Effector memory CD8-positive, alpha-beta T cell (primary cell): ENCODE data around the gene IGLL1.
"Not testable (repeated sequence)": the region's sequence is repeated elsewhere in the genome, so short reads cannot be mapped to it uniquely, and the experiment has no call there.

Source experiments
- ATAC-seq: fragments of 150-1000 bp; cut with Tn5 transposase; replicated peaks from 2 replicates; pipeline ENCODE4 v1.10.0; 2021; ENCODE audit warnings: mild to moderate bottlenecking, moderate library complexity
- DNase-seq, 3 experiments: peaks; one replicate each; pipeline ENCODE4 v3.0.0; 2021
- H3K27ac Mint-ChIP-seq, 2 donors: one replicate each; pipeline ENCODE4 v1.8.0; 2022; ENCODE audit warnings: mild to moderate bottlenecking in 2 of 2, mixed read lengths in 2 of 2, moderate library complexity in 2 of 2
- H3K27me3 Mint-ChIP-seq, 2 donors: one replicate each; pipeline ENCODE4 v1.8.0; 2022; ENCODE audit warnings: mixed read lengths in 2 of 2
- H3K36me3 Mint-ChIP-seq: one replicate; pipeline ENCODE4 v1.8.0; 2022; ENCODE audit warnings: mild to moderate bottlenecking, moderate library complexity, mixed read lengths; ENCODE audit not compliant: insufficient read depth
- H3K4me1 Mint-ChIP-seq, 2 donors: one replicate each; pipeline ENCODE4 v1.8.0; 2022; ENCODE audit warnings: low read depth in 2 of 2, mixed read lengths in 2 of 2
- H3K4me3 Mint-ChIP-seq, 2 donors: one replicate each; pipeline ENCODE4 v1.8.0; 2022; ENCODE audit warnings: mild to moderate bottlenecking in 2 of 2, mixed read lengths in 2 of 2, moderate library complexity in 2 of 2
- H3K9me3 Mint-ChIP-seq, 2 donors: one replicate each; pipeline ENCODE4 v1.8.0; 2022; ENCODE audit warnings: mixed read lengths in 2 of 2

IGLL1 gene

DNA sequence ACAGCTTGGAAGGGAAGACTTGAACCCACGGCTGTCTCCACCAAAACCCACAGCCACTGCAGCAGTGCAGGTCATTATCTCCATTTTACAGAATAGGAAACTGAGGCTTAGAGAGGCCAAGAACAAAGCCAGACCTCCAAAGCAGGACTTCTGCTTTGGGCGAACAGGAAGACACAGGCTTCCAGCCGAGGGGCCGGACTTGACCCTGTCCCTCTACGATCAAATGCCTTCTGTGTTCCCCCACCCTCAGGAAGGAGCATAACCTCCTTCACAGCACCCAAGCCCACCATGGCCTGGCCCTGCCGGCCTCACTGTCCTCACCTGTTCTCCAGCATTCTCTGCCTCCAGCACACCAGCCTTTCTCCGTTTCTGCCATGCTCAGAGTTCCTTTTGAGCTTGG lies 15.8 kb downstream of the IGLL1 start:
- Mint-ChIP-seq H3K27me3 (peaks cover 42 to 74% of the 10 kb centered on the region in 2 donors), H3K36me3 (no peaks in the 10 kb centered on the region), H3K4me1 (peaks cover 6 to 9% of the 10 kb centered on the region in 2 donors), H3K4me3 (no peak overlapping the region), H3K9me3 (no peaks in the 10 kb centered on the region), H3K27ac (no peak overlapping the region)
- ATAC-seq (no peak), DNase-seq (no peak)

DNA sequence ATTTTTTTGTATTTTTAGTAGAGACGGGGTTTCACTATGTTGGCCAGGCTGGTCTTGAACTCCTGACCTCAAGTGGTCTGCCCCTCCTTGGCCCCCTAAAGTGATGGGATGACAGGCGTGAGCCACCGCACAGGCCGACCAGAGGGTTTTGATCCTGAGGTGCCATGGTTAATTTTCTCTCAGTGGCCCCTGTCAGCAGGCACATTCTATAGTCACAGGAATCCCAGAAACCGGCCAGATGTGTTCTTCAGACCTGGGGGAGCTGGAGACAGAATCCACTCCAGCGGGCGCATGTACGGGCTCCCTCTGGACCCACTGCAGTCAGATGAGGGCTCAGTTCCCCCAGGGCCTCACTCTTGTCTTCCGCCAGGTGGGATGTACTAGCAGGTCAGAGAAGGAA lies 17.0 kb downstream of the IGLL1 start:
- no peak for DNase-seq

DNA sequence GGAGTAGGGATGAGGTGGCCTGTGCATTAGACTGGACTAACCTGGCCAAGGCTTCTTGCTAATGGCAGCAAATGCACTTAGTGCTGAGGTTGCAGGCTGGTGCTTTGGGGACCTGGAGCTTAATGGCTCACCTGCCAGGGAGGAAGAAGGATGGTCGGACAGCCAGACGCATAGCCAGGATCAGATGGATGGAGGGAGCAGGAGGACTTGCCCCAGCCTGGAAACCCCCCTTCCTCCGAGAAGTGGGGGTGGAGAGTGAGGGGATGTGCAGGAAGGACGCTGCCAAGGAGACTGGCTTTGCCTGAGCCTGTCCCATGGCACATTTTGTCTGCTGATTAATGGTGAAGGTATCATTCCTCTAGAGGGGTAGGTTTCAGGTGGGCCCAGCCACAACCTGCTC lies 17.9 kb downstream of the IGLL1 start:
- Mint-ChIP-seq H3K4me1 (peaks cover 6 to 7% of the 10 kb centered on the region in 2 donors), H3K9me3 (no peaks in the 10 kb centered on the region), H3K27ac (no peak overlapping the region), H3K4me3 (no peak overlapping the region), H3K27me3 (peaks cover 36 to 62% of the 10 kb centered on the region in 2 donors), H3K36me3 (peaks cover 3% of the 10 kb centered on the region)
- ATAC-seq, result no peak
- DNase-seq, result no peak

More for the DNA sequence above, 17.0 kb downstream of the IGLL1 start:
- Mint-ChIP-seq H3K27me3 (peaks cover 42 to 66% of the 10 kb centered on the region in 2 donors), H3K36me3 (peaks cover under 1% of the 10 kb centered on the region), H3K9me3 (no peaks in the 10 kb centered on the region), H3K4me3 (no peak overlapping the region), H3K27ac (no peak overlapping the region), H3K4me1 (peaks cover 6 to 7% of the 10 kb centered on the region in 2 donors)
- no peak for ATAC-seq

DNA sequence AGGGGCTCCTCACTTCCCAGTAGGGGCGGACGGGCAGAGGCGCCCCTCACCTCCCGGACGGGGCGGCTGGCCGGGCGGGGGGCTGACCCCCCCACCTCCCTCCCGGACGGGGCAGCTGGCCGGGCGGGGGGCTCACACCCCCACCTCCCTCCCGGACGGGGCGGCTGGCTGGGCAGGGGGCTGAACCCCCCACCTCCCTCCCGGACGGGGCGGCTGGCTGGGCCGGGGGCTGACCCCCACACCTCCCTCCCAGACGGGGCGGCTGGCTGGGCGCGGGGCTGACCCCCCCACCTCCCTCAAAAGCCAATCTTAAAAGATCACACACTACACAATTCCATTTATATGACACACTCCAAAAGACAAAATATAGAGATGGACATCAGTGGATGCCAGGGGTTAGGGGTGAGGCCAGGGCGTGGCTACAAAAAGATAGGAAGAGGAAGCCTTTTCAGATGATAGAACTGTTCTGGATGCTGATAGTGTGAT lies 19.0 kb downstream of the IGLL1 start:
- ATAC-seq, result not testable (repeated sequence)

DNA sequence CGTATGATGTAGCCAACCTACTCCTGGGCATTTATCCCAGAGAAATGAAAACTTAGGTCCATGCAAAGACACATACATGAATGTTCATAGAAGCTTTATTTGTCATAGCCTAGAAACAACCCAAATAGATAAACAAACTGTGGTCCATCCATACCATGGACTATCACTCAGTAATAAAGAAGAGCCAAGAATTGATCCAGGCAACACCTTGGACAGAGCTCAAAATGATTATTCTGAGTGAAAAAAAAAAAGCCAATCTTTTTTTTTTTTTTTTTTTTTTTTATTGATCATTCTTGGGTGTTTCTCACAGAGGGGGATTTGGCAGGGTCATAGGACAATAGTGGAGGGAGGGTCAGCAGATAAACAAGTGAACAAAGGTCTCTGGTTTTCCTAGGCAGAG lies 19.9 kb downstream of the IGLL1 start:
- not testable (repeated sequence) for H3K4me3 Mint-ChIP-seq, DNase-seq, H3K27ac Mint-ChIP-seq, H3K4me1 Mint-ChIP-seq, H3K36me3 Mint-ChIP-seq, ATAC-seq, H3K9me3 Mint-ChIP-seq
- H3K27me3 Mint-ChIP-seq, result peaks cover 41 to 66% of the 10 kb centered on the region in 2 donors

More for the DNA sequence above, 19.0 kb downstream of the IGLL1 start:
- H3K9me3 Mint-ChIP-seq, DNase-seq, H3K36me3 Mint-ChIP-seq, H3K27ac Mint-ChIP-seq, H3K4me3 Mint-ChIP-seq, H3K4me1 Mint-ChIP-seq: not testable (repeated sequence)
- H3K27me3 Mint-ChIP-seq, result peaks cover 40 to 66% of the 10 kb centered on the region in 2 donors

DNA sequence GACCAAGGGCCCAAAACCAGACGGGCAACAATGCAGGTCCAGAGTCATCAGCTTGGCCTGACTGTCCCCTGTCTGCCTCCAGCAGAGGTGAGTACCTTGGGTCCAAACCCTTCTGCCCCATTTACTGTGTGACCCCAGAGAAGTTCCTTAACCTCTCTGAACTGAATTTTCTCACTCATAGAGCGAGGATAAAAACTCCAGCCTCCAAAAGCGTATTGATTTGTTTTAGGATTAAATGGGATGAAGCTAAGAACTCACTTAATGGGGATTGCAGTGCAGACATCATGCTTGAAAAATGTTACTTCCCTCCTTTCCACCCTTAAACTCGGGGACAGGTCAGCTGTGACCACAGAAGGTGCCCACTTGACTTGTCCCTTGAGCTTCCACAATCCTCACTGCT lies 22.6 kb downstream of the IGLL1 start:
- no peak overlapping the region for H3K4me3 Mint-ChIP-seq
- H3K27ac Mint-ChIP-seq, result no peak overlapping the region
- no peak for ATAC-seq
- H3K36me3 Mint-ChIP-seq, result peaks cover 3% of the 10 kb centered on the region
- DNase-seq, result no peak
- peaks cover 31 to 41% of the 10 kb centered on the region in 2 donors for H3K27me3 Mint-ChIP-seq
- H3K9me3 Mint-ChIP-seq, result no peaks in the 10 kb centered on the region
- H3K4me1 Mint-ChIP-seq, result no peaks in the 10 kb centered on the region

DNA sequence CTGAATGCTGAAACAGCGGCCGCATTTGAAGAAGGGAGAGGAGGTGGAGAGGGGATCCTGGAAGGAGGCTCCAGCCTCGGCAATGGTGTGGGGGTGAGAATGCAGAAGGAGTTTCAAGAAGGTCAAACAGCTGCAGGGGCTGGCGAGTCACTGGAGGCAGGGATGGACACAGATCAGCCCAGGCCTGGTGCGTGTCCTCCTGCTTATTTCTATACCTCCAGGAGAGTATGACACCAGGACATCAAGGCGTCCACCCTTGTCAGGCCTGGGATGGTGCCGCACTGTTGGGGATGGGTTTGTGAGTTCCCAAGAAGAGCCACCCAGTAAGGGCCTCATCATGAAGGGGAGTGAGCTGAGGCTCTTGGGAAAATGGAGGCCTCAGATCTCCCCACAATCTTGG lies 23.1 kb downstream of the IGLL1 start:
- Mint-ChIP-seq H3K27ac (no peak overlapping the region), H3K27me3 (peaks cover 27 to 37% of the 10 kb centered on the region in 2 donors), H3K36me3 (peaks cover 3% of the 10 kb centered on the region), H3K4me1 (no peaks in the 10 kb centered on the region), H3K4me3 (no peak overlapping the region), H3K9me3 (no peaks in the 10 kb centered on the region)
- ATAC-seq (no peak), DNase-seq (no peak)

DNA sequence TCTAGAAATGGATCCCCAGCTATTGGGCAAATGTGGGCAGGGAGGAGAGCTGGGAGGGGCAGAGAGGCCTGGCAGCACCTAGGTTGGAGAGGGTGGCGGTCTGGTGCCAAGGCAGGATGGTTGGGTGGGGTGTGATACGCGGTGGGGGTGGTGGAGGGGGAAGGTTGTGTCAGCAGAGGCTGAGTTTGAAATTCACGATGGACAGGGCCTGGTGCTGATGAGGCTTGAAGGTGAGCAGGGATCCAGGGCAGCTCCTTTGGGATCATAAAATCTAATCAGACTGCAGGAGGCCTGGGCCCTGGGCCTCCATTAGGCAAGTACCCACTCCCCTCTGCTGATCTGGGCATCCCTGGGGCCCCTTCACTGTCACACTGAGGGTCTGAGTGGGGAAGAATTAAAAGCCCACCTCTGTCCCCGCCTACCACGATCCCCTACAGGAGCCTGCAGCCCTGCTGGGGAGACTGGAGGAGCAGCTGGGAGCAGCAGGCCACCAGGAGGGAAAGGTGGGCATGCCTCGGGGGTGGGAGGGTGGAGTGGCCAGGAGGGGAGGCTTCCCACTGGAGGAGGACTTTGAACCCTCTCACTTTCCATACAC lies 24.0 kb downstream of the IGLL1 start:
- Mint-ChIP-seq H3K27me3 (peaks cover 25 to 28% of the 10 kb centered on the region in 2 donors), H3K4me1 (no peaks in the 10 kb centered on the region), H3K9me3 (no peaks in the 10 kb centered on the region), H3K36me3 (peaks cover 3% of the 10 kb centered on the region), H3K27ac (no peak overlapping the region), H3K4me3 (no peak overlapping the region)
- no peak for ATAC-seq
- DNase-seq, result no peak

DNA sequence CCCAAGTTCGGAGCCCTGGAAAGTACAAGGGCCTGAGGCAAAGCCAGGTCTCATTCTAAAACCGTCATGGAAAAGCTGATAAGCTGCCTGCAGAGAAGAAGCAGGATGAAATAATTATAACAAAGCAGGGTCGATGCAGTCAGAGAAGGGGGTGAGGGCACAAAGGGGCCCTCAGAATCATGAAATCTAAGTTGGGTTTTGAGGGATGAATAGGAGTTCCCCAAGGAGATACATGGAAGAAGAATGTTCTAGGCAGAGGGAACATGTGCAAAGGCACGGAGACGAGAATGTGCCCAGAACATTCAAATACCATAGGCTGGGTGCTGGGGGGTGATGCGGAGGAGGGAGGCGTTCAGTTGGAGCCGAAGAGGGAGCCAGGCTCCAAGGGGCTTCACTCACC lies 25.0 kb downstream of the IGLL1 start:
- H3K4me3 Mint-ChIP-seq, result no peak overlapping the region
- peaks cover 3% of the 10 kb centered on the region for H3K36me3 Mint-ChIP-seq
- peaks cover 25 to 28% of the 10 kb centered on the region in 2 donors for H3K27me3 Mint-ChIP-seq
- H3K27ac Mint-ChIP-seq, result no peak overlapping the region
- DNase-seq (no peak), ATAC-seq (no peak)
- H3K4me1 Mint-ChIP-seq, result no peaks in the 10 kb centered on the region
- no peaks in the 10 kb centered on the region for H3K9me3 Mint-ChIP-seq

DNA sequence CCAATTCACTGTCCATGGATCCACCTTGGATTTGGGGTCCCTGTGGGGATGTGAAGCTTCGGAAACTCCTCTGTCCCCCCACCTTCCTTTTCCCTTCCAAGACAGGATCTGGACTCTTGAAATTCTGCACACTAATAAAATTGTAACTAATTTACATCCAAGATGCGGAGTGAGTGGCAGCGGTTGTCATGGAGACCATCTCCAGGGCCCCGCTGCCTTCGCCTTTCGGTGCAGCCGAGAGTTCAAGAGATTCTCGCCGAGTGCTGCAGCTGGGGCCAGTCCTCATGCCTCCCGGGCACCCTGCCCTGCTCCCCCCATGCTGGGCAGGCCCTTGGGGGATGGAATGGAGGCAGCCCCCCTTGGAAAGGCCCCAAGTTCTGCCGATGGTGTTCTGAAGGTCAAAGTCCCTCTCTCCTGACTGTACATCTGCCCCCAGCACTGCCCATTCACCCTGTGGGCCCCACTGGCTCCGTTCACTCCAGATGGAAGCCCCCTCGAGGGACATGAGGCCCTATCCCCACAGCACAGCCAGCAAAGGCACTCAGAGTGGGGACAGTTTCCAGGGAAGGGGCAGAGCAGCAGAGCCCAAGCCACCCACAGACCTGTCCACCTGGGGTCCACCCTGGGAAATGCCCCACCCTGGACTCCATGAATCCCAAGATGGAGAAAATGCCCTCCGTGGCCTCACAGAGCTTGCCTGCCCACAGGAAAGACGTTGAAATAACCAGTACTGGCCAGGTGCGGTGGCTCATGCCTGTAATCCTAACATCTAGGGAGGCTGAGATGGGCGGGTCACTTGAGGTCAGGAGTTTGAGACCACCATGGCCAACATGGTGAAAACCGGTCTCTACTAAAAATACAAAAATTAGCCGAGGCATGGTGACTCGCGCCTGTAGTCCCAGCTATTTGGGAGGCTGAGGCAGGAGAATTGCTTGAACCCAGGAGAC lies 25.9 kb downstream of the IGLL1 start:
- DNase-seq (no peak), ATAC-seq (no peak)
- Mint-ChIP-seq H3K4me3 (no peak overlapping the region), H3K27ac (no peak overlapping the region), H3K4me1 (no peaks in the 10 kb centered on the region), H3K9me3 (no peaks in the 10 kb centered on the region), H3K27me3 (peaks cover 25 to 28% of the 10 kb centered on the region in 2 donors), H3K36me3 (peaks cover 3% of the 10 kb centered on the region)

DNA sequence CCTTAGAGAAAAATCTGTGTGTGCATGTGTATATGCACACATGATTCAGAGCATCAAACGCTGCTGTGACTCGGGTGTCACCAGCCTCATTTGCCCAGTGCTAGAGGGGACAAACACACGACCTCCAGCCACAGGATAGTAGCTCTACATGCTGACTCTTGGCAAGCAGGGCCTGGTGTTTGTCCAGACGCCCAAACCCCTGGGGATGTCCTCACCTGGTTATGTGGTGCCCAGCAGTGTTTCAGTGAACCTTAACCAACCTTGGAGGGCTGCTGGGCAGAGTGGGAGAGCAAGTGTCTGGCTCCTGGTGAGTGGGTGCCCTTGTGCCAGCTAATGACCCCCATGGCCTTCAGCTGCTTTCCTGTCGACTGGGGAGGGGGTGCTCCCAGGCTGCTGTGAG lies 26.7 kb downstream of the IGLL1 start:
- H3K27ac Mint-ChIP-seq, result no peak overlapping the region
- no peak for ATAC-seq
- DNase-seq, result no peak
- H3K36me3 Mint-ChIP-seq, result peaks cover 3% of the 10 kb centered on the region
- no peaks in the 10 kb centered on the region for H3K9me3 Mint-ChIP-seq
- H3K27me3 Mint-ChIP-seq, result peaks cover 24 to 28% of the 10 kb centered on the region in 2 donors
- no peak overlapping the region for H3K4me3 Mint-ChIP-seq
- no peaks in the 10 kb centered on the region for H3K4me1 Mint-ChIP-seq

DNA sequence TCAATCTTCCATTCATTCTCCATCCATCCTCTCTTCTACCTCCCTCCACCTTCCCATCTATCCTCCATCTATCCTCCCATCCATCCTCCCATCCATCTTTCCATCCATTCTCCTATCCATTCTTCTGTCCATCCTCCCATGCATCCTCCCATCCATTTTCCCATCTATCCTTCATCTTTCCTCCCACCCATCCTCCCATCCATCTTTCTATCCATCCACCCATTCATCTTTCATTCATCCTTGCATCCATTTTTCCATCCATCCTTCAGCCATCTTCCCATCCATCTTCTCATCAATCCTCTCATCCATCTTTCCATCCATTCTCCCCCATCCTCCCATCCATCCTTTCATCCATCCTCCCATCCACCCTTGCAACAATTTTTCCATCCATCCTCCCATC lies 27.5 kb downstream of the IGLL1 start:
- ATAC-seq, result no peak
- Mint-ChIP-seq H3K4me1 (no peaks in the 10 kb centered on the region), H3K27me3 (peaks cover 21 to 26% of the 10 kb centered on the region in 2 donors), H3K9me3 (no peaks in the 10 kb centered on the region), H3K27ac (no peak overlapping the region), H3K36me3 (no peaks in the 10 kb centered on the region), H3K4me3 (no peak overlapping the region)
- no peak for DNase-seq

DNA sequence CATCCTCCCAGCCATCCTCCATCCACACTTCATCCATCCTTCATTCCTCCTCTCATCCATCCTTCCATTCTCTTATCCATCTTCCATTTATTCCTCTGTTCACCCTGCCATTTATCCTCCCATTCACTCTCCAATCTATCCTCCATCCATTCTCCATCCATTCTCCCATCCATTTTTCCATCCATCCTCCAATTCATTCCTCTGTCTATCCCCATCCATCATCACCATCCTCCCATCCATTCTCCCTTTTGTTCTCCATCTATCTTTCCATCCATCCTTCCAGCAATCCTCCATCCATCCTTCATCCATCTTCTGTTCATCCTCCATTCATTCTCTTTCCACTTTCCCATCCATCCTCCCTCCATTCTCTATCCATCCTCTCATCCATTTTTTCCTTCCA lies 28.7 kb downstream of the IGLL1 start:
- ATAC-seq, result no peak
- H3K36me3 Mint-ChIP-seq, result no peaks in the 10 kb centered on the region
- H3K9me3 Mint-ChIP-seq, result no peaks in the 10 kb centered on the region
- no peak overlapping the region for H3K4me3 Mint-ChIP-seq
- DNase-seq, result no peak
- no peak overlapping the region for H3K27ac Mint-ChIP-seq
- H3K27me3 Mint-ChIP-seq, result peaks cover 14% of the 10 kb centered on the region in 2 donors
- H3K4me1 Mint-ChIP-seq, result no peaks in the 10 kb centered on the region
